Measurements from ENCODE around the gene ADAMTSL4. TPM values are rescaled to one million over a fixed set of nuclear protein-coding genes. Genes with fewer than 3 reads are reported as not detected.

ADAMTSL4 gene
- total RNA-seq, 2 experiments from 2014 or later = 0.16 to 0.22 TPM

DNA sequence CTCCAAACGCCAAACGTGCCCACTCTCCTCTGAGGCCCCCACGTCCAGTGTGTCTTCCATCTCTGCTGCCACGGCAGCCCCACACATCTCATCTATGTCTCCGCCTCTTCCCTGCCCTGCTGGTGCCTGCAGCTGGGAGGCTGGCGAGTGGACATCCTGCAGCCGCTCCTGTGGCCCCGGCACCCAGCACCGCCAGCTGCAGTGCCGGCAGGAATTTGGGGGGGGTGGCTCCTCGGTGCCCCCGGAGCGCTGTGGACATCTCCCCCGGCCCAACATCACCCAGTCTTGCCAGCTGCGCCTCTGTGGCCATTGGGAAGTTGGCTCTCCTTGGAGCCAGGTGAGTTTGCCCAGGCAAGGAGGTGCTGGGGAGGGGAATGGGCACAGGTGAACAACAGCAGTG is 8.6 kb downstream of the ADAMTSL4 start:
- no peaks in the 10 kb centered on the region for H3K9me3 Mint-ChIP-seq
- H3K36me3 ChIP-seq (ENCODE audit: insufficient read depth, low read length) = peaks cover 14% of the 10 kb centered on the region
- H3K4me1 ChIP-seq (ENCODE audit: insufficient read depth, low read length) = peaks cover 51% of the 10 kb centered on the region
- peaks cover 26% of the 10 kb centered on the region for H3K4me1 Mint-ChIP-seq (ENCODE audit: low read depth)
- ATAC-seq (ENCODE audit: poor library complexity) (no peak), DNase-seq (peak in 1 of 14 experiments; percentile 31)
- intact Hi-C loops (cut with DNase I, micrococcal nuclease) = no loop called here
- peaks cover 27% of the 10 kb centered on the region for H3K36me3 Mint-ChIP-seq (ENCODE audit: low read depth)
- H3K27me3 Mint-ChIP-seq = no peaks in the 10 kb centered on the region
- no peaks in the 10 kb centered on the region for H3K27me3 ChIP-seq (ENCODE audit: control insufficient read depth in 1 of 2, insufficient read depth in 2 of 2, low read length in 2 of 2)
- no peak overlapping the region for H3K4me3 ChIP-seq (ENCODE audit: low read length)
- ChIA-PET POLR2A (interaction anchor here (0.7 to 14.5 kb wide), 2 partner anchors 16 to 71 kb away, joined by 5 to 1538 read pairs; partner anchors contain the start of genes ENSA and MCL1), CTCF (no interaction called here)
- H3K9me3 ChIP-seq (ENCODE audit: control insufficient read depth in 1 of 2, insufficient read depth in 1 of 2, low read length in 2 of 2) = no peaks in the 10 kb centered on the region
- peak overlapping the region; percentile 34 for H3K4me3 Mint-ChIP-seq
- TF ChIP-seq, protein P1, sequence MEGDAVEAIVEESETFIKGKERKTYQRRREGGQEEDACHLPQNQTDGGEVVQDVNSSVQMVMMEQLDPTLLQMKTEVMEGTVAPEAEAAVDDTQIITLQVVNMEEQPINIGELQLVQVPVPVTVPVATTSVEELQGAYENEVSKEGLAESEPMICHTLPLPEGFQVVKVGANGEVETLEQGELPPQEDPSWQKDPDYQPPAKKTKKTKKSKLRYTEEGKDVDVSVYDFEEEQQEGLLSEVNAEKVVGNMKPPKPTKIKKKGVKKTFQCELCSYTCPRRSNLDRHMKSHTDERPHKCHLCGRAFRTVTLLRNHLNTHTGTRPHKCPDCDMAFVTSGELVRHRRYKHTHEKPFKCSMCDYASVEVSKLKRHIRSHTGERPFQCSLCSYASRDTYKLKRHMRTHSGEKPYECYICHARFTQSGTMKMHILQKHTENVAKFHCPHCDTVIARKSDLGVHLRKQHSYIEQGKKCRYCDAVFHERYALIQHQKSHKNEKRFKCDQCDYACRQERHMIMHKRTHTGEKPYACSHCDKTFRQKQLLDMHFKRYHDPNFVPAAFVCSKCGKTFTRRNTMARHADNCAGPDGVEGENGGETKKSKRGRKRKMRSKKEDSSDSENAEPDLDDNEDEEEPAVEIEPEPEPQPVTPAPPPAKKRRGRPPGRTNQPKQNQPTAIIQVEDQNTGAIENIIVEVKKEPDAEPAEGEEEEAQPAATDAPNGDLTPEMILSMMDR (IDR thresholded peaks at IDR 0.05) = no peak
- H3K27ac Mint-ChIP-seq = no peak overlapping the region
- H3K27ac ChIP-seq (ENCODE audit: low read depth in 1 of 2, low read length in 2 of 2) = no peak overlapping the region

DNA sequence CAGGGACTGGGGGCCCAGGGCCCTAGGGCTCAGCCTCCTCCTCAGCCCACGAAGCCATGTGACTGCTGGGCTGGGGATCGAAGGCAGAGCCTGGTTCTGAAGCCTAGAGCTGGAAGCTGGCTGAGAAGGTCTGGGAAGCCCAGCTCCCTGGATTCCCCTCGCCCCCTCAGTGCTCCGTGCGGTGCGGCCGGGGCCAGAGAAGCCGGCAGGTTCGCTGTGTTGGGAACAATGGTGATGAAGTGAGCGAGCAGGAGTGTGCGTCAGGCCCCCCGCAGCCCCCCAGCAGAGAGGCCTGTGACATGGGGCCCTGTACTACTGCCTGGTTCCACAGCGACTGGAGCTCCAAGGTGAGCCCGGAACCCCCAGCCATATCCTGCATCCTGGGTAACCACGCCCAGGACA is 9.1 kb downstream of the ADAMTSL4 start:
- no peaks in the 10 kb centered on the region for H3K9me3 Mint-ChIP-seq
- H3K36me3 ChIP-seq (ENCODE audit: insufficient read depth, low read length) = peaks cover 14% of the 10 kb centered on the region
- no peak overlapping the region for H3K27ac Mint-ChIP-seq
- H3K27me3 Mint-ChIP-seq = no peaks in the 10 kb centered on the region
- ChIA-PET POLR2A (interaction anchor here (13.8 to 14.5 kb wide), 2 partner anchors 16 to 65 kb away, joined by 501 to 1538 read pairs; partner anchors contain the start of genes ENSA and MCL1), CTCF (no interaction called here)
- no peak overlapping the region for H3K27ac ChIP-seq (ENCODE audit: low read depth in 1 of 2, low read length in 2 of 2)
- TF ChIP-seq, protein P1 (IDR thresholded peaks at IDR 0.05) = no peak
- no peaks in the 10 kb centered on the region for H3K9me3 ChIP-seq (ENCODE audit: control insufficient read depth in 1 of 2, insufficient read depth in 1 of 2, low read length in 2 of 2)
- peaks cover 31% of the 10 kb centered on the region for H3K4me1 Mint-ChIP-seq (ENCODE audit: low read depth)
- DNase-seq = peak in 1 of 14 experiments; percentile 39
- no peak for ATAC-seq (ENCODE audit: poor library complexity)
- no peak overlapping the region for H3K4me3 Mint-ChIP-seq
- H3K36me3 Mint-ChIP-seq (ENCODE audit: low read depth) = peaks cover 30% of the 10 kb centered on the region
- peaks cover 56% of the 10 kb centered on the region for H3K4me1 ChIP-seq (ENCODE audit: insufficient read depth, low read length)
- intact Hi-C loops (cut with DNase I, micrococcal nuclease) = no loop called here
- H3K4me3 ChIP-seq (ENCODE audit: low read length) = no peak overlapping the region
- no peaks in the 10 kb centered on the region for H3K27me3 ChIP-seq (ENCODE audit: control insufficient read depth in 1 of 2, insufficient read depth in 2 of 2, low read length in 2 of 2)

DNA sequence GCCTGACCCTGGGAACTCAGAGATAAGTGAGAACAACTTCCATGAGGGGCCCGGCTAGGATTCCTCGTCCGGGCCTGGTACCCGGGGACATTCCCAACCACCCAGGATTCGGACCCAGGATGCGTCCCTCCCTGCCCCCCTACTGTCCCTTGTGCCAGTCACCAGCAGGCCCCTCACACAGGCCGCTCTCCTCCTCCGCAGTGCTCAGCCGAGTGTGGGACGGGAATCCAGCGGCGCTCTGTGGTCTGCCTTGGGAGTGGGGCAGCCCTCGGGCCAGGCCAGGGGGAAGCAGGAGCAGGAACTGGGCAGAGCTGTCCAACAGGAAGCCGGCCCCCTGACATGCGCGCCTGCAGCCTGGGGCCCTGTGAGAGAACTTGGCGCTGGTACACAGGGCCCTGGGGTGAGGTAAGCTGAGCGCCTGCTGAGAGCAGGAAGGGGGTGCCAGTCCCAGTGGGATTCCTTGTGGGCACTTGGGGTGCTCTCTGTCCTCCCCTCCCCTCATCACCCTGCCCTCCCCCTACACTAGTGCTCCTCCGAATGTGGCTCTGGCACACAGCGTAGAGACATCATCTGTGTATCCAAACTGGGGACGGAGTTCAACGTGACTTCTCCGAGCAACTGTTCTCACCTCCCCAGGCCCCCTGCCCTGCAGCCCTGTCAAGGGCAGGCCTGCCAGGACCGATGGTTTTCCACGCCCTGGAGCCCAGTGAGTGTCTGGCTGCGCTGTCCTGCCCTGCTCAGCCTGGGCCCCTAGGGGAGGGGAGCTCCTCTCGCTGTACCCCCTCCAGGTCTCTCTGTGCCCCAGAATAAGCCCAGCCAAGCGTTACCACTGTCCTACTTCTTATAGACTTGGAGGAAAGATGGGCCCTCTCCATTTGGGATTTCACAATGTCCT is 9.8 kb downstream of the ADAMTSL4 start:
- intact Hi-C loops (cut with DNase I, micrococcal nuclease) = no loop called here
- Histone ChIP-seq H3K4me1 (ENCODE audit: insufficient read depth, low read length) (peaks cover 62% of the 10 kb centered on the region), H3K4me3 (ENCODE audit: low read length) (no peak overlapping the region), H3K27ac (ENCODE audit: low read depth in 1 of 2, low read length in 2 of 2) (no peak overlapping the region), H3K9me3 (ENCODE audit: control insufficient read depth in 1 of 2, insufficient read depth in 1 of 2, low read length in 2 of 2) (no peaks in the 10 kb centered on the region), H3K27me3 (ENCODE audit: control insufficient read depth in 1 of 2, insufficient read depth in 2 of 2, low read length in 2 of 2) (no peaks in the 10 kb centered on the region), H3K36me3 (ENCODE audit: insufficient read depth, low read length) (peaks cover 14% of the 10 kb centered on the region)
- Mint-ChIP-seq H3K27me3 (no peaks in the 10 kb centered on the region), H3K4me1 (ENCODE audit: low read depth) (peaks cover 38% of the 10 kb centered on the region), H3K9me3 (no peaks in the 10 kb centered on the region), H3K4me3 (no peak overlapping the region), H3K27ac (no peak overlapping the region), H3K36me3 (ENCODE audit: low read depth) (peaks cover 33% of the 10 kb centered on the region)
- ATAC-seq (ENCODE audit: poor library complexity) (no peak), DNase-seq (peak in 2 of 14 experiments; percentile 13 to 45)
- TF ChIP-seq, protein P1 (IDR thresholded peaks at IDR 0.05) = no peak
- ChIA-PET CTCF (interaction anchor here (0.5 to 6.4 kb wide), 10 partner anchors 8 to 207 kb away, joined by 3 to 183 read pairs (median 10); partner anchors contain the start of genes ENSA, GOLPH3L and MCL1), POLR2A (interaction anchor here (0.7 to 14.5 kb wide), 5 partner anchors 15 to 91 kb away, joined by 4 to 1538 read pairs (median 5); partner anchors contain the start of genes ENSA, FALEC, MCL1 and TARS2)
